Stimulated activated CD8-positive, alpha-beta memory T cell treated with anti-CD3 and anti-CD28 coated beads, Interleukin-15, amount 100 ng/mL, for 4 hours (primary cell): ENCODE measurements around the gene CHIC2.
"Not testable (repeated sequence)": the region's sequence is repeated elsewhere in the genome, so short reads cannot be mapped to it uniquely, and the experiment has no call there.

Experiments
- DNase-seq, 2 donors: peaks; one replicate each; pipeline ENCODE4 v3.0.0-alpha.2; 2020; ENCODE audit warnings: low read depth in 2 of 2

The CHIC2 gene

GRCh38 chr4:54064317-54065111, at the start of gene CHIC2:
CHIC2 (minus strand) TSS chr4:54064605; CDS start chr4:54064300, 305 bp downstream.
- peak; percentile 92 to 96 for DNase-seq

- DNase-seq = not testable (repeated sequence)
Measured at GRCh38 chr4:54113206-54113605, 48.8 kb upstream of the CHIC2 start.

- no peak for DNase-seq
Measured at GRCh38 chr4:54110019-54110416, 45.6 kb upstream of the CHIC2 start.

DNA sequence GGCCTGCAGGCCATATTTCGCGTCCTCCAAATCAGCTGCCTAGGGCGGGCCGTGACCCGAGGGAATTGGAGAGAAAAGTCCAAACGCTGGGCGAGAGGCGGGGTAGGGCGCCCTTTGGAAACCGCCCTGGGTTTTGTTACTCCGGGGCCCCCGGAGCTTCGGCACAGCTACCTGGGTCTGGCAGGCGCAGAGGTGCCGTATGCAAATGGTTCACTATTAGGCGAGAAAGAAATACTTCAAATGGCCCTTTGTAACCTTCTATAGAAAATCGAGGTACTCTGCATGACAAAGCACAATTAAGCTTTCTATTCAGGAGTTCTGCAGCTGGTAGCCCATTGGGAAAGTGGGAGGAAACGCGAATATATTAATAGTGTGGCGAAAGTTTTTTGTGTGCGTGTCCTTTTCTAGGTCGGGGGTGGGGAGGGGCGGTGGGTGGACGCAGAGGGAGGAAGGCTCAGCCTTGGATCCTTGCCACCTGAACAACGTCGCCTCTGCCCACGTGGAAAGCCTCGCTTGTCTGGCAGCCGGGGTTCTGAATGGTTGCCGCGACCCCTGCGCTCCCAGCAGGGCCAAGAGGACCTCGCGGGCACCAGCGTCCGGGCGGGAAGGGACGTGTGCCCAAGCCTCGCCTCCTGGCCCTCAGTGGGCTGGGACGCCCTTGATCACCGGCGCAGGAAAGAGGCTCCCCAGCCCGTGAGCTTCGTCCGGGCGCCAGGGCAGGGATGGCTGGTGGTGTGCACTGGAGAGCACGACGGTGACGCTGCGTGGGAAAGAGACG, 45.0 kb upstream of the CHIC2 start:
- no peak for DNase-seq

DNA sequence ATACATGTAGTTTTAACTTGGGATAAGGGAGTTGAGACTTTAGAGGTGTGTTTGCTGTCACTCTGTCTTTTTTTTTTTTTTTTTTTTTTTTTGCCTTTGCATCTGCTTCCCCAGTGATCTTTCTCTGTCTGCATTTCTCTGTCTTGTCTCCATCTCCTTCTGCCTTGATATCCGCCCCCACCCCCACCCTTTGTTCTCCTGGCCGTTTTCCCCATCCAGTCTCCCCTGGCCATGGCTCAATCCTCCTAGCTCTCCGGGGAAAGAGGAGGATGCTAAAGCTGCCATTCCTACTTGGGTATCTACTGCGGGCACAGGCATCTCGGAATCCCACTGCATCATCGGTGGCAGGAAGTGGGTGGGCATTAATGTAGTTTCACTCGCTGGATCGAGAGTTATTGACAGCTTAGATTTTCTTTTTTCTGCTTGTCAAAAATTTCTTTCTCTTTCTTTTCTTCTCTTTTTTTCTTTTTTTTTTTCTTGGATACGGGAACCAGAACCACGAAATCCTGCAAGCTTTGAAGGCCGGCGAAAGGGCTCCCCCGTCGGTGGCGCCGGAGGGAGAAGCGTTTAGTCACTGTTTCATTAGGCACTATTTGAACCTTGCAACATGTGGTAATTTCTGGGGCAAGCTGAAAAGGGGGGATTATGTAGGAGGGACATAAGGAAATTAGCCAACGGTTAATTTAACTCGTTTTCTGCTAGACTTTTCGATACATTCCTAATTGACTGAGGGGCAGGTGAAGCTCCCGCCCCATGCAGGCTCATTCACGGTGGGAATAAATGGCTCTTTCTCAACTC, 43.7 kb upstream of the CHIC2 start:
- DNase-seq = no peak

DNA sequence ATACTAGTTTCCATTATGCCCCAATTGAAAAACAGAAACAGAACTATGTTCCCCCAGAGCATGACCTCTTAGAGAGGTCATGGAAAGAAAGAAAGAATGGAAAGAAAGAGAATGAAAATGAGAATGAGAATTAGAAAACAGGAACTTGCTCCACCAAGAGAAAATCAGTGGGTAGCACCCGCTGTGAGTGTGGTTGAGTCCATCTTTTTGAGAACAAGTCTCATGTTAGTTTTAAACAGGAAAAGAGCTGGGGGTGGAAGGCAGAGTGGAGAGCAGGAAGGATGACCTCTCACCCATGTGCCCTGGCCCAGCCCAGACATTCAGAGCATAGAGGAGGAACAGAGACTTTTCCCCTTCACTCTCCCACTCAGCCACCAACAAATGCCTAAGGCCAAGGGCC, 40.5 kb upstream of the CHIC2 start:
- no peak for DNase-seq

GRCh38 chr4:54103190-54103574, 38.8 kb upstream of the CHIC2 start:
- no peak for DNase-seq

- DNase-seq = no peak
Measured at GRCh38 chr4:54102531-54103106, 38.2 kb upstream of the CHIC2 start.

GRCh38 chr4:54101190-54102041, 37.0 kb upstream of the CHIC2 start:
- no peak for DNase-seq

GRCh38 chr4:54100595-54101189, 36.3 kb upstream of the CHIC2 start:
- DNase-seq = no peak

GRCh38 chr4:54099748-54100574, 35.6 kb upstream of the CHIC2 start, which contains the start of gene GSX2:
GSX2 (plus strand) TSS chr4:54100163; CDS start chr4:54100345, 182 bp downstream.
- no peak for DNase-seq

DNA sequence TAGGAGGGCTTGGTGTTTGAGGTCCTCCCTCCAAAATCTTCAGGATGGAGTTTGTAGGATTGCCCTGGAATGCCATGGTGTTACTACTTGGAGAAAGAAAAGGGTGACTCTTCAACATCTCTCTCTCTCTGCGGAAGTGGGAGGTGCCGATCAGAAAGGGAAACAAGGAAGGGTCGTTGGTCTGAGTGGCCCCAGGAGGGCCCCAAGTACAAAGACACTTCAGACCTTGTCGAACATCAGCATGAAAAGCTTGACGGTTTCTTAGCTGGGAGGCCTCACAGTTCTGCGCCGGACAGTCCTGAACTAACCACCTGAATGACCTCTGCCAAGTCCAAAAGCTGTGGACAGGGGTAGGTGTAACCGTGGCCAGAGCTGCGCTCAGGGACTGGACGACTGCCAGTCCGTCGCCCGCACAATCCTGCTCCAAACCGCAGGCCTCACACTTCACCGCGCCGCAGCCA, 34.9 kb upstream of the CHIC2 start:
- DNase-seq = no peak

DNA sequence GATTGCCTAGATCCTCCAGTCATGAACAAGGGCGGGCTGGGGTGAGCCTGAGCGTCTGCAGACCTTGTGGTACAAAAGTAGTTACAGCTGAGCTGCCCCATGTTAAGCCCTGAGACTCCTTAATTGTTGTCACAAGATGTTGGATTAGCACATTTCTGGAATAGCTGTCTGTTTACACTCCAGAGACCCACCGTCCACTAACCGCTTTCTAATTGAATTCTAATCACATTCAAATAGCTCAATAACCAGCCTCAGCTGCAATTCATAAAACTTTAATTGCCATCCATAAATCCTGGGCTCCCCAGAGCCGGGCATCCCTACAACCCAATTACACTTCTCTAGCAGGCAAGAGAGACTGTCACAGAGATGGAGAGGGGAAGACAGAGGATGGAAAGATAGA, 34.0 kb upstream of the CHIC2 start:
- no peak for DNase-seq

GRCh38 chr4:54097152-54097551, 32.7 kb upstream of the CHIC2 start:
- DNase-seq = no peak

GRCh38 chr4:54096295-54096962, 32.0 kb upstream of the CHIC2 start:
- no peak for DNase-seq

GRCh38 chr4:54095110-54095825, 30.9 kb upstream of the CHIC2 start:
- no peak for DNase-seq

GRCh38 chr4:54094451-54094850, 30.0 kb upstream of the CHIC2 start:
- no peak for DNase-seq
